ENCODE measurements around the gene TASP1.
A peak's percentile ranks its signal among the peaks of the same experiment; 100 is the strongest.

The TASP1 gene

DNA sequence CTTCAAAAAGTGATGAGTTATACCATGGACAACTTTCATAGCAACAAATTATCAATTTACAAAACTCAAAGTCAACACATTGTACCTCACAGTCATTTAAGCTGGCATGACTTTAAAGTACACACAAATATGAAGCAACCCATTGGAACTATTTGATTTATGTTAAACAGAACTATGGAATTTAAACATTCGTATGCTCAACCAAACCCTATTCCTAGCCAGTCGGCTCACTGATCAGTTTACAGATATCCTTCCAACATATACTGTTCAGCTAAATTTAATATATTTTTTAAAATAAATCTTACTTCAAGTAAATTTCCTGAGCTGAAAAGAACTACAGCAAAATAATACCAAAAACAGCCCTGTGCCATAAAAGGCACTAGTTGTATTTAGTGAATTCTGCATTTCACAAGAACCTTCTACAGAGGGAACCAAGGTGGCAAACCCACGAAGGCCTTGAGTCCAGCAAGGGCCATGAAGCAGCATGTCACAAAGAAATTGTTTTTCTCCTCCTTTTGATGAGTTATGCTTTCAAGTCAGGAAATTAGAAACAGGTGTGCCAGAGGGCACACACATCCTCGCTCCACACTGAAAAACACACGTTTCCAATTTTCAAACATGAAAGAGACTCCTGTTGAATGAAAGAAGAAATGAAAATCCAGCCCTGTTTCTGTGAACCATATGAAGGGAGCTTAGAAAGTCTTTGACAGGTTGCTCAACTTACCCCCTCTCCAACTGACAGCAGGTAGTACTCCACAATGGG, 122.8 kb downstream of the TASP1 start:
- no peak overlapping the region for H2BK15ac ChIP-seq (ENCODE audit: low read depth, poor library complexity, severe bottlenecking)
- peaks cover 0 to 3% of the 10 kb centered on the region in 2 experiments for H3K36me3 ChIP-seq (ENCODE audit: control insufficient read depth in 1 of 2, insufficient read depth in 2 of 2, low read depth in 1 of 2, low read length in 2 of 2)
- no peak overlapping the region for H2AFZ ChIP-seq (ENCODE audit: low read depth, low read length)
- DNase-seq, result no peak
- no peak overlapping the region for H2BK120ac ChIP-seq (ENCODE audit: low read depth, low read length)
- whole genome bisulfite sequencing, result 100% methylated on average over 1 of the region's 5 CpGs
- no peak overlapping the region for H3K14ac ChIP-seq (ENCODE audit: low read length in 2 of 2)
- no peak overlapping the region for H2AK5ac ChIP-seq (ENCODE audit: low read length, severe bottlenecking)
- no peak overlapping the region for H4K8ac ChIP-seq (ENCODE audit: low read length)
- no peak overlapping the region for H3K18ac ChIP-seq (ENCODE audit: low read depth in 1 of 2, low read length in 2 of 2)
- H3K4me3 ChIP-seq (ENCODE audit: insufficient read depth in 1 of 2, low read depth in 1 of 2, low read length in 2 of 2), result no peak overlapping the region
- no peaks in the 10 kb centered on the region for H3K4me1 ChIP-seq (ENCODE audit: control insufficient read depth, insufficient read depth, low read depth, low read length)
- H2BK5ac ChIP-seq (ENCODE audit: low read depth, low read length, poor library complexity, severe bottlenecking), result no peak overlapping the region
- no peak overlapping the region for H3K4ac ChIP-seq (ENCODE audit: low read depth in 1 of 2, low read length in 2 of 2)
- H2BK12ac ChIP-seq (ENCODE audit: low read length in 2 of 2), result no peak overlapping the region
- no peak overlapping the region for H3K9ac ChIP-seq (ENCODE audit: low read length)
- peaks cover 2% of the 10 kb centered on the region for H3K79me1 ChIP-seq (replicated peaks; ENCODE audit: low read length, poor library complexity, severe bottlenecking)
- H3K9me3 ChIP-seq (ENCODE audit: control insufficient read depth, low read length), result peaks cover 2% of the 10 kb centered on the region
- H3K4me2 ChIP-seq (ENCODE audit: low read length, poor library complexity, severe bottlenecking), result no peak overlapping the region
- no peak overlapping the region for H3K23ac ChIP-seq (ENCODE audit: low read length in 2 of 2)
- H3K27ac ChIP-seq (ENCODE audit: low read length, poor library complexity, severe bottlenecking), result no peak overlapping the region
- no peak overlapping the region for H4K91ac ChIP-seq (ENCODE audit: low read length)
- H3K27me3 ChIP-seq (ENCODE audit: control insufficient read depth in 1 of 2, insufficient read depth in 1 of 2, low read length in 2 of 2), result no peaks in the 10 kb centered on the region

DNA sequence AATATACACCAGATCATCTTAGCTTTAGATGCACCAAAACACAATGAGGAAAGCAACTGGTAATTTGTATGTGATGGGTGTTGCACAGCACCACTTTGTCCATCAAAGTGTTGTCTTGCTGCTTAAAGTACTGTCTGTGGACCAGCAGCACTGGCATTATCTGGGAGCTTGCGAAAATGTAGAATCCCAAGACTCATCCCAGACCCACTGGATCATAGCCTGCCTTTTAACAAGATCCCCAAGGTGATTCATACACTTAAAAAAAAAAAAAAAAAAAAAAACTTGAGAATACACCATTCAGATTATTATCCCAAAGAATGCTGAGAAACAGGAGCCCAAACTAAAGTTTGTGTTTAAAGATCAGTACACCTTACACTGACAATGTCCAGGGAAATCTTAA, 123.4 kb downstream of the TASP1 start:
- Histone ChIP-seq H3K4ac (ENCODE audit: low read depth in 1 of 2, low read length in 2 of 2) (no peak overlapping the region), H2BK120ac (ENCODE audit: low read depth, low read length) (no peak overlapping the region), H3K18ac (ENCODE audit: low read depth in 1 of 2, low read length in 2 of 2) (peak overlapping the region in 1 of 2 experiments; percentile 4), H3K79me1 (replicated peaks; ENCODE audit: low read length, poor library complexity, severe bottlenecking) (peaks cover 2% of the 10 kb centered on the region), H3K4me3 (ENCODE audit: insufficient read depth in 1 of 2, low read depth in 1 of 2, low read length in 2 of 2) (no peak overlapping the region), H3K23ac (ENCODE audit: low read length in 2 of 2) (no peak overlapping the region), H2BK5ac (ENCODE audit: low read depth, low read length, poor library complexity, severe bottlenecking) (no peak overlapping the region), H3K9me3 (ENCODE audit: control insufficient read depth, low read length) (peaks cover 2% of the 10 kb centered on the region), H3K14ac (ENCODE audit: low read length in 2 of 2) (no peak overlapping the region), H2BK15ac (ENCODE audit: low read depth, poor library complexity, severe bottlenecking) (no peak overlapping the region), H4K8ac (ENCODE audit: low read length) (no peak overlapping the region), H2AK5ac (ENCODE audit: low read length, severe bottlenecking) (no peak overlapping the region), H2AFZ (ENCODE audit: low read depth, low read length) (no peak overlapping the region), H3K36me3 (ENCODE audit: control insufficient read depth in 1 of 2, insufficient read depth in 2 of 2, low read depth in 1 of 2, low read length in 2 of 2) (peaks cover 0 to 3% of the 10 kb centered on the region in 2 experiments), H2BK12ac (ENCODE audit: low read length in 2 of 2) (no peak overlapping the region), H3K27me3 (ENCODE audit: control insufficient read depth in 1 of 2, insufficient read depth in 1 of 2, low read length in 2 of 2) (no peaks in the 10 kb centered on the region), H4K91ac (ENCODE audit: low read length) (no peak overlapping the region), H3K4me1 (ENCODE audit: control insufficient read depth, insufficient read depth, low read depth, low read length) (no peaks in the 10 kb centered on the region), H3K4me2 (ENCODE audit: low read length, poor library complexity, severe bottlenecking) (no peak overlapping the region), H3K27ac (ENCODE audit: low read length, poor library complexity, severe bottlenecking) (no peak overlapping the region), H3K9ac (ENCODE audit: low read length) (no peak overlapping the region)
- DNase-seq, result peak; percentile 34
- 96% methylated on average over 1 of the region's 1 CpG for WGBS

- no peak overlapping the region for H2BK5ac ChIP-seq (ENCODE audit: low read depth, low read length, poor library complexity, severe bottlenecking)
- no peaks in the 10 kb centered on the region for H3K27me3 ChIP-seq (ENCODE audit: control insufficient read depth in 1 of 2, insufficient read depth in 1 of 2, low read length in 2 of 2)
- H4K8ac ChIP-seq (ENCODE audit: low read length), result no peak overlapping the region
- no peak overlapping the region for H2AK5ac ChIP-seq (ENCODE audit: low read length, severe bottlenecking)
- no peak overlapping the region for H3K23ac ChIP-seq (ENCODE audit: low read length in 2 of 2)
- peaks cover 16% of the 10 kb centered on the region for H3K9me3 ChIP-seq (ENCODE audit: control insufficient read depth, low read length)
- H3K36me3 ChIP-seq (ENCODE audit: control insufficient read depth in 1 of 2, insufficient read depth in 2 of 2, low read depth in 1 of 2, low read length in 2 of 2), result peaks cover 0 to 3% of the 10 kb centered on the region in 2 experiments
- no peak overlapping the region for H4K91ac ChIP-seq (ENCODE audit: low read length)
- no peak overlapping the region for H3K27ac ChIP-seq (ENCODE audit: low read length, poor library complexity, severe bottlenecking)
- no peak overlapping the region for H3K14ac ChIP-seq (ENCODE audit: low read length in 2 of 2)
- DNase-seq, result no peak
- H3K79me1 ChIP-seq (replicated peaks; ENCODE audit: low read length, poor library complexity, severe bottlenecking), result no peaks in the 10 kb centered on the region
- H3K4ac ChIP-seq (ENCODE audit: low read depth in 1 of 2, low read length in 2 of 2), result no peak overlapping the region
- H2BK120ac ChIP-seq (ENCODE audit: low read depth, low read length), result no peak overlapping the region
- H2AFZ ChIP-seq (ENCODE audit: low read depth, low read length), result no peak overlapping the region
- no peak overlapping the region for H2BK15ac ChIP-seq (ENCODE audit: low read depth, poor library complexity, severe bottlenecking)
- peak overlapping the region; percentile 17 for H3K9ac ChIP-seq (ENCODE audit: low read length)
- peak overlapping the region in 1 of 2 experiments; percentile 34 for H3K18ac ChIP-seq (ENCODE audit: low read depth in 1 of 2, low read length in 2 of 2)
- H3K4me2 ChIP-seq (ENCODE audit: low read length, poor library complexity, severe bottlenecking), result no peak overlapping the region
- 96% methylated on average over 3 of the region's 6 CpGs for whole genome bisulfite sequencing
- no peak overlapping the region for H3K4me3 ChIP-seq (ENCODE audit: insufficient read depth in 1 of 2, low read depth in 1 of 2, low read length in 2 of 2)
- H2BK12ac ChIP-seq (ENCODE audit: low read length in 2 of 2), result no peak overlapping the region
- no peaks in the 10 kb centered on the region for H3K4me1 ChIP-seq (ENCODE audit: control insufficient read depth, insufficient read depth, low read depth, low read length)
Measured at GRCh38 chr20:13510837-13511488, 127.8 kb downstream of the TASP1 start.

DNA sequence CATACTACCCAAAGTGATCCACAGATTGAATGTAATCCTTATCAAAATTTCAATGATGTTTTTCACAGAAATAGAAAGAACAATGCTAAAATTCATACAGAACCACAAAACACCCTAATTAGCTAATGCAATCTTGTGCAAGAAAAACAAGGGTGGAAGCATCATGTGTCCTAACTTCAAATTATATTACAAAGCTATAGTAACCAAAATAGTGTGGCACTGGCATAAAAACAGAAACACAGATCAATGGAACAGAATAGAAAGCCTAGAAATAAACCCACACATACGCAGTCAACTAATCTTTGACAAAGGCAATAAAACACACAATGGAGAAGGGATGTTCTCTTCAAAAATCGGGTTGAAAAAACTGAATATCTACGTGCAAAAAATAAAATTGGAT, 131.1 kb downstream of the TASP1 start:
- Histone ChIP-seq H4K8ac (ENCODE audit: low read length) (no peak overlapping the region), H2BK5ac (ENCODE audit: low read depth, low read length, poor library complexity, severe bottlenecking) (no peak overlapping the region), H3K4me1 (ENCODE audit: control insufficient read depth, insufficient read depth, low read depth, low read length) (no peaks in the 10 kb centered on the region), H4K91ac (ENCODE audit: low read length) (no peak overlapping the region), H3K9ac (ENCODE audit: low read length) (no peak overlapping the region), H2BK15ac (ENCODE audit: low read depth, poor library complexity, severe bottlenecking) (no peak overlapping the region), H3K23ac (ENCODE audit: low read length in 2 of 2) (no peak overlapping the region), H3K4me2 (ENCODE audit: low read length, poor library complexity, severe bottlenecking) (no peak overlapping the region), H3K4me3 (ENCODE audit: insufficient read depth in 1 of 2, low read depth in 1 of 2, low read length in 2 of 2) (no peak overlapping the region), H3K27me3 (ENCODE audit: control insufficient read depth in 1 of 2, insufficient read depth in 1 of 2, low read length in 2 of 2) (no peaks in the 10 kb centered on the region), H3K14ac (ENCODE audit: low read length in 2 of 2) (no peak overlapping the region), H2AK5ac (ENCODE audit: low read length, severe bottlenecking) (no peak overlapping the region), H3K18ac (ENCODE audit: low read depth in 1 of 2, low read length in 2 of 2) (no peak overlapping the region), H3K27ac (ENCODE audit: low read length, poor library complexity, severe bottlenecking) (no peak overlapping the region), H3K4ac (ENCODE audit: low read depth in 1 of 2, low read length in 2 of 2) (no peak overlapping the region), H3K36me3 (ENCODE audit: control insufficient read depth in 1 of 2, insufficient read depth in 2 of 2, low read depth in 1 of 2, low read length in 2 of 2) (no peaks in the 10 kb centered on the region), H3K79me1 (replicated peaks; ENCODE audit: low read length, poor library complexity, severe bottlenecking) (peaks cover 4% of the 10 kb centered on the region), H3K9me3 (ENCODE audit: control insufficient read depth, low read length) (peaks cover 35% of the 10 kb centered on the region), H2BK12ac (ENCODE audit: low read length in 2 of 2) (no peak overlapping the region), H2AFZ (ENCODE audit: low read depth, low read length) (no peak overlapping the region), H2BK120ac (ENCODE audit: low read depth, low read length) (no peak overlapping the region)
- WGBS, result 67% methylated on average over 3 of the region's 3 CpGs
- no peak for DNase-seq
